MV-4-11 (cell line): Measurements from ENCODE around the gene ILF3.
A peak's percentile ranks its signal among the peaks of the same experiment; 100 is the strongest.
"Not testable (repeated sequence)": the region's sequence is repeated elsewhere in the genome, so short reads cannot be mapped to it uniquely, and the experiment has no call there.

Source experiments
- DNase-seq: peaks from one replicate; lab custom pipeline; 2025; lab: John Stamatoyannopoulos, UW

The ILF3 gene

DNA sequence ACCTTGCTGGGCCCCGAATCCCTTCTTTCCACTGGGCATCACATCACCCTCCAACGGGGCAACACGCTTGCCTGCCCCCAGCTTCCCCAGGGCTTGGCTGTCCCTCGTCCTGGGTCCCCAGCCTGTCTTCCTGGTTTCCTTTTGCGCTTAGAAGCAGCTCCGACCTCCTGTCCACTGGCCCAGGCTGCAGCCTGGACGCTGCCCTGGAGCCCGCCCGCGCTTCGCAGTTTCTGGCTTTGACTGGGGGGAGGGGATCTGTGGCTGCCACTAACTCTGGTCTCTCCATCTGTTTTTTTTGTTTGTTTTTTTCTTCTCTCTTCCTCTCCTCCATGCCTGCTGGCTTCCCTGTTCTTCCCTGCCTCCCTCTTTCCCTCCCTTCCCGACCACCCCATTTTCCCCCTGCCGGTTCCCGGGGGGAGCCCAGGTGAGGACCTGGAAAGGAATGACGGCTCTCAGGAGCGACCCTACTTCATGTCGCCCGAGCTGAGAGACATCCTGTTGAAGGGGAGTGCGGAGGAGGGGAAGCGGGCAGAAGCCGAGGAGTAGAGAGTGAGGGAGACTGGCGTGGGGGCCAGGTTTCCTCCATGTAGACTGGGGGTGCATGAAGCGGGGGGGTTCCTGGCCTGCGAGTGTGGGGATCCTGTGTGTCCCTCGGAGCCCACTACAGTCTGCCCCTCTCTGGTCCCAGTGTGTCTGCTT, 11.5 kb upstream of the ILF3 start:
- no peak for DNase-seq

DNA sequence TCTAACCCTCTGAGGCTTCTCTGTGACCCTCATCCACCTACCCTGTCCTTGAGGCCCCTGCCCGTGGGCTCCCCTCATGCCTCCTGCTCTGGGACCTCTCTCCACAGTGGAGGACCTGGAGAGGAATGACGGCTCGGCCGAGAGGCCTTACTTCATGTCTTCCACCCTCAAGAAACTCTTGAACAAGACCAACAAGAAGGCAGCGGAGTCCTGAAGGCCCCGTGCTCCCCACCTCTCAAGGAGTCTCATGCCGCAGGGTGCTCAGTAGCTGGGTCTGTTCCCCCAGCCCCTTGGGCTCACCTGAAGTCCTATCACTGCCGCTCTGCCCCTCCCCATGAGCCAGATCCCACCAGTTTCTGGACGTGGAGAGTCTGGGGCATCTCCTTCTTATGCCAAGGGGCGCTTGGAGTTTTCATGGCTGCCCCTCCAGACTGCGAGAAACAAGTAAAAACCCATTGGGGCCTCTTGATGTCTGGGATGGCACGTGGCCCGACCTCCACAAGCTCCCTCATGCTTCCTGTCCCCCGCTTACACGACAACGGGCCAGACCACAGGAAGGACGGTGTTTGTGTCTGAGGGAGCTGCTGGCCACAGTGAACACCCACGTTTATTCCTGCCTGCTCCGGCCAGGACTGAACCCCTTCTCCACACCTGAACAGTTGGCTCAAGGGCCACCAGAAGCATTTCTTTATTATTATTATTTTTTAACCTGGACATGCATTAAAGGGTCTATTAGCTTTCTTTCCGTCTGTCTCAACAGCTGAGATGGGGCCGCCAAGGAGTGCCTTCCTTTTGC, 10.8 kb upstream of the ILF3 start:
- no peak for DNase-seq

DNA sequence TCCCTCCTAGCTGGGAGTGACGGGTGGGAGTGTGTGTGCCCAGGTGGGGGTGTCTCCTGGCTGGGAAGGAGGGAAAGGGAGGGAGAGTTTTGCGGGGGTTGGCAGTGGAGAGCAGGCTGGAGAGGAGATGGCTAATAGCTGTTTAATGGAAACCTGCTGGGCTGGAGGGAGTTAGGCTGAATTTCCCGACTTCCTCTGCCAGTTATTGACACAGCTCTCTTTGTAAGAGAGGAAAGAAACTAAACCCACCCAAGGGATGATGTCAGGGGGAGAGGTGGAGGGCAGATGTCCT, 10.2 kb upstream of the ILF3 start:
- no peak for DNase-seq

DNA sequence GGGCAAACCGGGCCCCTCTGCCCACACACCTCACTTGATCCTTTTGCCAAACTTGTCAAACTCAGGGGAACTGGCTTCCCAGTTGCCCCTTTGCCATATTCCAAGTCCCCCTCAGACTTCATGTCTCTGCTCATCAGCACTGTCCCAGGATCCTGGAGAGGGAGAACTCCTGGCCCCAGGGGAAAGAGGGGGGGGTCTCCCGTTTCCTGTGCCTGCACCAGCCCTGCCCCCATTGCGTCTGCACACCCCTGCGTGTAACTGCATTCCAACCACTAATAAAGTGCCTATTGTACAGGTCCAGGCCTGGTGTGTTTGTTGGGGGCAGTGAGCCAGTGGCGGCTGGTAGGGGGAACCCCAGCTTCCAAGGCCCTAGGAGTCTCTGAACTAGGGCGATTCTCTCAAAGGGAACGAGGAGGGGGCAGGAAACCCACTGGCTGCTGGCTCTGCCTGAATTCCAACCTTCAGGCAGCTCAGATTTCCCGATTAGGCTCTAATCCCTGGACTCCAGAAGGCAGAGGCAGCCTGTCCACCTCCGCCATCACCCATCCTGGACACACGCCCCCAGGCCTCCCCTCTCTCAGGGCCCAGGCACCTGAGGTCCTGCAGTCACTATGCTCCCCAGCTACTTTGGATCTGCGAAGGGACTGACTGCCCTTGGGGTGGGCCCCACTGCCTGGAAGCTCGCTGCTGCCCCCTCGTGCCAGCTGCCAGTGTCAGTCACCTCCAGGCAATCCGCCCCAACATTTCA, 9.7 kb upstream of the ILF3 start:
- DNase-seq = peak; percentile 70

DNA sequence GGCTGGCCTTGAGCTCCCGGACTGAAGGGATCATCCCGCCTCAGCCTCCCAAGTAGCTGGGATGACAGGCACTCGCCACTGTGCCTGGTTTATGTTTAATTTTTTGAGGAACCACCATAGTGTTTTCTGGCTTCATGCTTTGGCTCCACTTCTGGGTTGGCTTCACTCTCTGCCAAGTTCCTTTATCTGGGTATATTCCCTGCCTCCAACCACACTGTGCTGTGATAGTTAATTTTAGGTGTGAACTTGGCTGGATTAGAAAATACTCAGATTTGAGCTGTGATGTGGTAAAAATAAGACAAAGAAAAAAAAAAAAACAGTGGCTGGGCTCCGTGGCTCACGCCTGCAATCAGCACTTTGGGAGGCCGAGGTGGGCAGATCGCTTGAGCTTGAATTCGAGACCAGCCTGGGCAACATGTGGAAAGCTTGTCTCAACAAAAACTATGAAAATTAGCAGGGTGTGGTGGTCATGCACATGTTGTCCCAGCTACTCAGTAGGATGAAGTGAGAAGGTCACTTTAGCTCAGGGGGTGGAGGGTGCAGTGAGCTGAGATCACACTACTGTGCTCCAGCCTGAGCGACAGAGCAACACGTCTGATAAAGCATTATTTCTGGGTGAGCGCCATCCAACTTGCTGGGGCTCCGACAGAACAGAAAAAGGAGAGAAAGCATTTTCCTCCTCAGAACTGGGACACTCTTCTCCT, 7.5 kb upstream of the ILF3 start:
- DNase-seq = no peak

DNA sequence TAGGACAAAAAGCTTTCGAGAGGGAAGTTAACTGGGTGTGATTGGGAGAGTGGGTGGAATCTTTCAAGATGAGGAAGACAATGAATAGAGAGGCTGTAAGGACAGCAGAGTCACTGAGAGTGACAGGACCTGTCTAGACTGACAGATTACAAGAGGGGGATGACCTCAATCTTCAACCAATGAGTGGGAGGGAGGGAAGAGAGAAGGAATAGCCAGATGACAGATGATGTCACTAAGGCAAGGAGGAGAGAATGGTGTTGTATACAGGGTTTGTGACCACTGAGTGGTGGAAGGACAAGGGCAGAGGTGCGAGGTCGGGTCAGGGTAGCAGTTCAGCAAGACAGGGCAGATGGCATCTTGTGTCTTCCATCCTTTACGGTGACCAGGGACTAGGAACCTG, 5.8 kb upstream of the ILF3 start:
- DNase-seq = no peak

DNA sequence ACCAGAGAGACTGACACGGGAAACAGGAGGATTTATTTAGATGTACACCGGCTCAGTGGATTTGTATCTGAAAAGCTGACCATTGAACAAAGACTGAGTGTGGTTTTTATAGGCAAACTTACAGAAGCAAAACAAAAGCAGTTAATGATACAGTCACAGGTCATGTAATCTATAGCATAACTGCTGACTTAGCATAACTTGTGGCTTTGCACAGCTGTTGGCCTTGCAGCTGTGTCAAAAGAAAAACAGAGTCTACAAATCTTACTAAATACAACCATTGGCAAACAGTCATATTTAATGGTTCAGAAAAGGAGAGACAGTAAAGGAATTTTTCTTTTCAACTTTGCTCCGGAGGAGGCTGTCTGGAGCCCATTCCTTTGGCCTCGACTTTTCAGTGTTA, 2.3 kb upstream of the ILF3 start:
- peak; percentile 34 for DNase-seq

DNA sequence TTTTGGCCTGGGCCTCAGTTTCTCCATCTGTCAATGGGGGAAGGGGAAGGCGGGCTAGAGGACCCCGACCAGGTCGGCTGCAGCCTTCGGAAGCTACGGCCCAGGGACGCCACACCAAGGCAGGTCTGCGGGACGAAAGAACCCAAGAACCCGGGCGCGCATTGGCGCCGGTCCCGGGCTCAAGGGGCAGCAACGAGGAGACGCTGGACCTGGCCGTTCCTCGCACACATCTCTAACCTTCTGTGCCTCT, 739 bp upstream of the ILF3 start:
- DNase-seq = no peak

DNA sequence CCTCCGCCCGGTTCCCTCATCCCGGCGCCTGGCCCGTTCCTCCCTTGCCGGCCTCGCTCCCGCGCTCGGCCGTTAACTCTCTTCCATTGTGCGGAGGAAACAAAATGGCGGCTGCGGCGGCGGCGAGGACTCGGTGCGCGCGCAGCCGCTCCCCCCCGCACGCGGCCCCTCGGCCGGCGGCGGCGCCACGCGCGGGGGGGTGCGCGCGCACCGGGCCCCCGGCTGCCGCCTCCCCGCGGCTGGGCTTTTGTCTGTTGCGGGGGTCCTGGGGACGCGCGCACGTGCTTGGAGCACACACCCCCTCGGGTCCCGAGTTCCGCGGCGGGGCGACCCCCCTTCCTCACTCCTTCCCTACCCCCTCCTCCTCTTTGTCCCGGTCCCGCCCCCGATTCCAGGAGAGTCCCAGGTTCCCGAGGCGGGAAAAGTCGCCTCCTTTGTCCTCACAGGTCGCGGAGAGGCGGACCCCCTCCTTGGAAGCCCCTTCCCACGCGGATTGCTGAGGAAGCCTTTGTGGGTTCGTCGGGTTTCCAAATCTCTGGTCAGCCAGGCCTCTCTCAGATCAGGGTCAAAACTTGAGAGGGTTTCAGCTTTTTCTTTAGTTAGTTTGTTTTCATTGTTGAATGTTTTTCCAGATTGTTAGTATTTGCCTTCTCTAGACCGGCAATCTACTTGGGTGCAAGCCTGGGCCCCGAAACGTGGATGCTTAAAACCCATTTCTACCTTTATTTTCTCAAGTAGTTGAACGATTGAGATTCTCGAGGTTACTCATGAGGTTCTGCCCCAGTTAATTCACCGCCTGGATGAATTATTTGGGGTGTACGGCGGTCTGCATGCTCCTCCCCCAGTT, 687 bp downstream of the ILF3 start:
- peak; percentile 45 for DNase-seq

DNA sequence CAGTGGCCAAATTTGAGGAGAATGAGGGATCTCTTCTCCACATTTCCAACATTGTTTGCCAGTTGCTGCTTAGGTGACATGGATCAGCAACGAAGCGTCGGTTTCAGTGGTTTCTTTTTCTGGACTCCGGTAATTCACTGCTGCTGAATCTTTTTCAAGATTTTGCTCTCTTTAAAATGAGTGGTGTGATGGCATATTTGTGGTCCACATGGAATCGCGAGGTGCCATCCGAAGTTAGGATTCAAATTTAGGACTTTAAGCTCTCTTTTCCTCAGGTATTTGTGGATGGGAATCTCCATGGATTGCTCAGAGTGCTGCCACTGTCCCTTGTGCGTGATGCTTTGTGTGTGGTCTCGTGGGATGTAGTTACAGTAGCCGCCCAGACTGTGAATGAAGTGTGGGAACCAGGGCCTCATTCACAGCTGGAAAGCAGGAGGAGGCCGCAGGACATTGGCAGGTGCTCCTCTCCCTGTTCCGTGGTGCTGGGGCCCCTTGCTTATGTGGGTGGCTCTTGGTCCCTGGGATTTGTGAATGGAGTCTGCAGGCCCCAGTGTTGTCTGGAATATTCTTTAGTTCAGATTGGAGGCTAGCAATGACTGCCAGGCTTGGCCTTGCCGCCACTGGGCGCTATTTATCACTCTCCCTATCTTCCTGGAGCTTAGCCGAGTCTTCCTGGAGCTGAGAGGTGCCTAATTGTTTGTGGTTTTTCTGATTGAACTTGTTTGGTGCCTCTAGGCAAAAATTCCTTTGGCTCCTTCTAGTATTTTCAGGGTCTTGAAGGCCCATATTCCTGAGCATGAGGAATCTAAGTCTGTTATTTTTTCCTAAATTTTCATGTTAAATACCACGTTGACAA, 1.5 kb downstream of the ILF3 start:
- peak; percentile 27 for DNase-seq

DNA sequence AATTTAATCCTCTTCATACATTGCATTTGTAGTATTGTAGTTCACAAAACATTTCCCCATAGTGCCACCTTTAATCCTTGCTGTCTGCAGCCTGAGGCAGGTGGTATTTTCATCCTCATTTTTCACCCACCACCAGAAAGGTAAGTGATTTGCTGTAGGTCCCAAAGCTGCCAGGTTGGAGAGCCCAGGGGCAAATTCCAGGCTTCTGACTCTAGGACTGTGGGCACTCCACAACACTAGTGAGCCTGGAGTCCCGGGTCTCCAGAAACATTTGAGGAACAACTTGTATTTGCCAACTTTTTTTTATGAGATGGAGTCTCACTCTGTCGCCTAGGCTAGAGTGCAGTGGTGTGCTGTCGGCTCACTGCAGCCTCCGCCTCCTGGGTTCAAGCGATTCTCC, 6.2 kb downstream of the ILF3 start:
- no peak for DNase-seq

DNA sequence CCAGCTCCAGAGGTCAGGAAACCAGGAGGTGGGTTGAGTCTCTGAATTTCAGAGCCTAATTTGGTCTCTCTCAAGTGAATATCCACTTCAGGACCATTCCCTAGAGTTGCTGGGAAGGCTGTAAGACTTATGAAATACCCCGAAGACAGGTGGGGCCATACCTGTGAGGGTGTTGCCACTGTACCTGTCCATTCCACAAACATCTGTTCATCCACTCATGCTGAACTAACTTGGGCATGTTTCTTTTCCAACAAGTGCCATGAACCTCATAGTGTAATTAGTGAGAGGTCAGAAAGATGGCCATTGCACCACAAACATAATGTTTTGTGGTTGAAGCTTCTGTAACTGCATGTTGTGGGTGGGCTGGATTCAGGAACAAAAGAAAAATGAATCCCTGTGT, 7.8 kb downstream of the ILF3 start:
- DNase-seq = peak; percentile 46

DNA sequence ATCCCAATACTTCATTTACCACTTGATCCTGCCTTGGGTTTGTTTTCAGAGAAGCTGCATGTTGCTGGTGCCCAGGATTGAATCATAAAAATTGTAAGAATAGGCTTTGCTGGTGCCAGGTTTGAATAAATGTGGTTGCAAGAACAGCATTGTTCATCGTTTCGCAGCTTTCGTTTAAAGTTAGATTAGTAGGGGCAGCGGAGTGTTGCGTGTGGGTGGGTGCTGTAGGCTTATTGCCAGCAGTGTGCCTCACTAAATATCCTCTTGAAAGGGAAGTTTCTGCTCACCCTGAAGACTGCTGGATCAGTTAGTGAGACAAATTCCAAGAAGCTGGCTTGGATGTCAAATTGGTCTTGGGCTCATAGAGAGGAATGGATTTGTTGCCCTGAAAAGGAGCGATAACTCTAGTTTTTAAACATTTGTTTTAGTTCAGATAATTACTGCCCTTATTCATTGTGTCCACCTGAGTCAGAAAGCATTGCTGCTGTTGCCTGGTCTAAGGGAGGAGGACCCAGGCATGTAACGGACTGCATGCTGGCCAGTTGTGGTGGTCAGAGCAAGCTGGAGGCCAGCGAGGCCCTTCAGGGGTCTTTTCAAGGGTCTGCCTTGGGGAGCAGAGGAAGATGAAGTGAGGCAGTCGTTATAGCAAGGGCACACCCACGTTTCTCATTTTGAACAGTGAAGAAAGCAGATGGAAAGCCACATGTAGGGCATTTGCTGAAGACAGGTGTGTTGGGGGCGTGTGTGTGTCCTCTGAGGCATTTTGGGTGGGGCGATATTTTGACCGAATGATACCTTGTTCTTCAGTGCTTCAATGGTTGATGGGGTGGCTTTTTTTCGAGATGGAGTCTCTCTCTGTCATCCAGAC, 8.5 kb downstream of the ILF3 start:
- DNase-seq = no peak

DNA sequence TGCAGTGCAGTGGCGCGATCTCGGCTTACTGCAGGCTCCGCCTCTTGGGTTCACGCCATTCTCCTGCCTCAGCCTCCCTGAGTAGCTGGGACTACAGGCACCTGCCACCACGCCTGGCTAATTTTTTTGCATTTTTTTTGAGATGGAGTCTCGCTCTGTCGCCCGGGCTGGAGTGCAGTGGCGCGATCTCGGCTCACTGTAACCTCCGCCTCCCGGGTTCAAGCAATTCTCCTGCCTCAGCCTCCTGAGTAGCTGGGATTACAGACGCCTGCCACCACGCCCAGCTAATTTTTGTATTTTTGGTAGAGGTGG, 9.1 kb downstream of the ILF3 start:
- not testable (repeated sequence) for DNase-seq

DNA sequence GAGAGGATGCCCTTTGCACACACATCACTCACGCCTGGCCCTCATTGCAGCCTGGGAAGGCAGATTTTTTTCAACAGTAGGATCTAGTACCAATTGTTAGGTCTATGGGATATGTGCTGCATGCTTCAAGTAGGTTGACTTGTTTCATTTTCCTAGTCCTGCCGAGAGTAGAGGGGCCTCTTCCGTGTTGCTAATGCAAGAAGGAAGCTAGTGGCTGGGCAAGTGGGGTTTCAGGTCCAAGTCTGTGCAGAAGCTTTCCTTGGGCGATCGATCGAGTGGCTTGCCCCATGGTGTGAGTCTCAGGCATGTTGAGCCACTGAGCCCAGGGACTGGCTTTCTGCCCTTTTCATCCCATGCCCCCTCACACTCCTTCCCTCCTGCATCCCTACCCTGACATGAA, 13.7 kb downstream of the ILF3 start:
- DNase-seq = peak; percentile 77

DNA sequence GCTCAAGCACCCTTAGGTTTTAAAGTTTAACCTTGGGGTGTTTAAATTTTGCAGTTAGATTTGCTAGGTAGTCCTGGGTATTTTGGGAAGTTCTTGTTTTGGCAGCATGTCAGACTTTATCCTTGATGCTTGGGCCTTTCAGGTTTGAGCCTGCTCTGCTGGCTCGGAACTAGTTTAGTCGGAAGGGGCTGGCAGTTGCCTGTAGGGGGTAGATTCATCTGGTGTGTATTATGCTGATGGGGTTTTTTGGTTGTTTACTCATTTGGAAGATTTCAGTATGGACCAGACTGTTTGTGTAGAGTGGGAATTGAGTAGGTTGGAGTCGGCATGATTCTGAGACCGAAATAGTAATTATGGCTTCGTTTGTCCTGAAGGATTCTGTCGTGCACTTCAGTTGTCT, 15.1 kb downstream of the ILF3 start:
- no peak for DNase-seq

DNA sequence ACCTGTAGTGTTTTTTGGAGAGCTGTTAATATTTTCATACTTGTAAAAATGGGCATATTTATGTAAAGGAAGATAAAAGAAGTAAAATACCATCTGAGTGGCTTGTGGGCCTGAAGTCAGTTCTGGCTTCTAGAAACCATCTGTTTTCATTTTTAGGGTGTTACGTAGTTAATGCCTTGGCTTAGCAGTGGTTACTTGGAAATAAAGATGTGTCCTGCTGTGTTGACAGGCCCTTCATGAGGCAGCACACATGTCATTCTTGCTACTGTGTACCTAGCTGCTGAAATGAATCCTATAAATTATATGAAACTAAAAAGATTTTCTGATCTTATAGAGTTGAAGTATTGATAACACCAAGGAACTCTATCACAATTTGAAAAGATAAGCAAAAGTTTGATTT, 16.0 kb downstream of the ILF3 start:
- DNase-seq = peak; percentile 36

DNA sequence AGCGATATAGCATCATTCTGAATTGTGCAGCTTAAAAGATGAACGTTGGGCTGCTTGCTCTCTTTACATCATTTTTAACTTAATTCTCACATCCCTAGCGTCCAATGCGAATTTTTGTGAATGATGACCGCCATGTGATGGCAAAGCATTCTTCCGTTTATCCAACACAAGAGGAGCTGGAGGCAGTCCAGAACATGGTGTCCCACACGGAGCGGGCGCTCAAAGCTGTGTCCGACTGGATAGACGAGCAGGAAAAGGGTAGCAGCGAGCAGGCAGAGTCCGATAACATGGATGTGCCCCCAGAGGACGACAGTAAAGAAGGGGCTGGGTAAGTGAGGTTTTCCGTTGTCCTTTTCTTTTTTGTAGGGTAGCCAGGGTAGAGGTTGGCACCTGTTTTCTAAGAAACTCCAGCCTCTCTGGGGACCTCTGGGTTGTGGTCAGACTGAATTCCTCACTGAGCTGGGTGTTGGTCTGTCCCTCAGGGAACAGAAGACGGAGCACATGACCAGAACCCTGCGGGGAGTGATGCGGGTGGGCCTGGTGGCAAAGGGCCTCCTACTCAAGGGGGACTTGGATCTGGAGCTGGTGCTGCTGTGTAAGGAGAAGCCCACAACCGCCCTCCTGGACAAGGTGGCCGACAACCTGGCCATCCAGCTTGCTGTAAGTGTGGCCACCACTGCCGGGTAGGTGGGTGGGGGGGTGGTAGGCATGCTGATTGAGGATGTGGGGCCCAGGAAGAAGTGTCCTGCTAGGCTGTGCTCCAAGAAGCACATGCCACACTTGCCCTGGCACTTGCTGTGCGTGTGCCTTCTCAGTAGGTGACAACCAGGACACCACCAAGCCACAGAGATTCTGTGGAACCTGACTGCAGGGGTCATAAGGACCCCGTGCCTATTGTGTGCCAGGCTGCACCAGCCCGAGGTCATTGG, 17.0 kb downstream of the ILF3 start:
- DNase-seq = no peak

DNA sequence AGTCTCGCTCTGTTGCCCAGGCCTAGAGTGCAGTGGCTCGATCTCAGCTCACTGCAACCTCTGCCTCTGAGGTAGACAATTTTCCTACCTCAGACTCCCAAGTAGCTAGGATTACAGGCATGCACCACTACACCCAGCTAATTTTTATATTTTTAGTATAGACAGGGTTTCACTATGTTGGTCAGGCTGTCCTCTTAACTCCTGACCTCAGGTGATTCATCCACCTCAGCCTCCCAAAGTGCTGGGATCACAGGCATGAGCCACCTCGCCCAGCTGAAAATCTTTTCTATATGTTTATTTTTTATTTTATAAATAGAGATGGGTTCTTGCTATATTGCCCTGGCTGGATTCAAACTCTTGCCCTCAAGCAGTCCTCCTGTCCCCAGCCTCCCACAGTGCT, 17.8 kb downstream of the ILF3 start:
- DNase-seq = not testable (repeated sequence)
